Activated T-helper 2 cell treated with anti-CD3 and anti-CD28 coated beads, Interferon-gamma antibody, Interleukin-2, Interleukin-4, amounts not matched to agents 10 μg/mL and 5 μg/mL and 100 μg/mL, durations not matched to agents 14 hours and 24 hours and 36 hours (primary cell): ENCODE results near the gene ZSWIM3. TPM values are rescaled to one million over a fixed set of nuclear protein-coding genes. Genes with fewer than 3 reads are reported as not detected.
A peak's percentile ranks its signal among the peaks of the same experiment; 100 is the strongest.

Source experiments
- DNase-seq: peaks from one replicate; pipeline ENCODE4 v3.0.0; 2021; ENCODE audit warnings: low spot score
- H3K27ac Mint-ChIP-seq: one replicate; pipeline ENCODE4 v1.8.0; 2021; ENCODE audit warnings: mixed read lengths
- H3K27me3 Mint-ChIP-seq: one replicate; pipeline ENCODE4 v1.8.0; 2021; ENCODE audit warnings: low read depth, mixed read lengths
- H3K36me3 Mint-ChIP-seq: one replicate; pipeline ENCODE4 v1.8.0; 2021; ENCODE audit warnings: low read depth, mixed read lengths
- H3K4me1 Mint-ChIP-seq: one replicate; pipeline ENCODE4 v1.8.0; 2021; ENCODE audit warnings: low read depth, mixed read lengths
- H3K4me3 Mint-ChIP-seq: one replicate; pipeline ENCODE4 v1.8.0; 2021; ENCODE audit warnings: low read depth, mild to moderate bottlenecking, moderate library complexity, mixed read lengths
- H3K9me3 Mint-ChIP-seq: one replicate; pipeline ENCODE4 v1.8.0; 2021; ENCODE audit warnings: mixed read lengths
- intact Hi-C: fragments of 100-400 bp; cut with micrococcal nuclease; formaldehyde crosslinking; loops from one replicate; pipeline ENCODE4 v1.15.1; 2023
- total RNA-seq: library from RNA; stranded (reverse); gene quantifications from 2 replicates; pipeline ENCODE4 v1.2.3, GENCODE V29; 2022

Gene ZSWIM3
- total RNA-seq, 1 donor from 2014 or later: 6.2 TPM

- no peaks in the 10 kb centered on the region for H3K9me3 Mint-ChIP-seq
- no peaks in the 10 kb centered on the region for H3K36me3 Mint-ChIP-seq
- H3K4me1 Mint-ChIP-seq: peaks cover 7% of the 10 kb centered on the region
- peak overlapping the region; percentile 60 for H3K27ac Mint-ChIP-seq
- H3K27me3 Mint-ChIP-seq: peaks cover 16% of the 10 kb centered on the region
- DNase-seq: no peak
- H3K4me3 Mint-ChIP-seq: peak overlapping the region; percentile 30
- intact Hi-C loops: no loop called here
Measured at GRCh38 chr20:45913116-45913515, 55.7 kb downstream of the ZSWIM3 start.

DNA sequence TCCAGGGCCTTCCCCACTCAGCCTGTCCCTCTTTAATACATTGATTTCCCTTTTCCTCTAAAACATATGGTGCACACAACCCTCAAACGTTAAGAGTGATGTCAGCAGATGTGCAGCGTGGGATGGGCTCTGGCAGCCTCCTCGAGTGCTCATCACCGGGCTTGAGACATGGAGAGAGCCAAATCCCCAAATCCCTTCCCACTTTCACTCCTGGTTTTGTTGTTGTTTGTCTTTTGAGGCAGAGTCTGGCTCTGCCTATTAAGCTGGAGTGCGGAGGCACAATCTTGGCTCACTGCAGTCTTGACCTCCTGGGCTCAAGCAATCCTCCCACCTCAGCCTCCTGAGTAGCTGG lies 60.4 kb downstream of the ZSWIM3 start:
- intact Hi-C loops: no loop called here
- Mint-ChIP-seq H3K4me1 (peaks cover 6% of the 10 kb centered on the region), H3K9me3 (no peaks in the 10 kb centered on the region), H3K27ac (no peak overlapping the region), H3K36me3 (no peaks in the 10 kb centered on the region), H3K27me3 (peaks cover 37% of the 10 kb centered on the region), H3K4me3 (no peak overlapping the region)
- DNase-seq: no peak

DNA sequence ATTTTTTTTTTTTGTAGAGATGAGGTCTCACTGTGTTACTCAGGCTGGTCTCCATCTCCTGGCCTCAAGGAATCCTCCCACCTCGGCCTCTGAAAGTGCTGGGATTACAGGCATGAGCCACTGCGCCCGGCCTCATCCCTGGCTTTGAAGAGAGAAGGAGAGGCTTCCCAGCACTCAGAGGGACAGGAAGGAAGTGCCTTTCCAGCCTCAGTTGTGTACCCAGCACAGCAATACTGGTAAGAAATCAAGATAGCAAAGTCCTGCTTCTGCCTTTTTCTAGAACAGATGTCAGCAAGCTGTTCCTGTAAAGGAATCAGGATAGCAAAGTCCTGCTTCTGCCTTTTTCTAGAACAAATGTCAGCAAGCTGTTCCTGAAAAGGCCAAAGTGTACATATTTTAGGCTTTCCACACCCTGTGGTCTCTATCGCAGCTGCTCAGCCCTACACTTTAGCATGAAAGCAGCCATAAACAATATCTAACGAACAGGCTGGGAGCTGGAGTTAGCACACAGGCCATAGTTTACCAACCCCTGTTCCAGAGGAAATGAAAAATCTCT lies 60.8 kb downstream of the ZSWIM3 start:
- Mint-ChIP-seq H3K4me1 (peaks cover 5% of the 10 kb centered on the region), H3K9me3 (no peaks in the 10 kb centered on the region), H3K36me3 (no peaks in the 10 kb centered on the region), H3K27ac (no peak overlapping the region), H3K27me3 (peaks cover 41% of the 10 kb centered on the region), H3K4me3 (no peak overlapping the region)
- no peak for DNase-seq
- intact Hi-C loops: no loop called here

DNA sequence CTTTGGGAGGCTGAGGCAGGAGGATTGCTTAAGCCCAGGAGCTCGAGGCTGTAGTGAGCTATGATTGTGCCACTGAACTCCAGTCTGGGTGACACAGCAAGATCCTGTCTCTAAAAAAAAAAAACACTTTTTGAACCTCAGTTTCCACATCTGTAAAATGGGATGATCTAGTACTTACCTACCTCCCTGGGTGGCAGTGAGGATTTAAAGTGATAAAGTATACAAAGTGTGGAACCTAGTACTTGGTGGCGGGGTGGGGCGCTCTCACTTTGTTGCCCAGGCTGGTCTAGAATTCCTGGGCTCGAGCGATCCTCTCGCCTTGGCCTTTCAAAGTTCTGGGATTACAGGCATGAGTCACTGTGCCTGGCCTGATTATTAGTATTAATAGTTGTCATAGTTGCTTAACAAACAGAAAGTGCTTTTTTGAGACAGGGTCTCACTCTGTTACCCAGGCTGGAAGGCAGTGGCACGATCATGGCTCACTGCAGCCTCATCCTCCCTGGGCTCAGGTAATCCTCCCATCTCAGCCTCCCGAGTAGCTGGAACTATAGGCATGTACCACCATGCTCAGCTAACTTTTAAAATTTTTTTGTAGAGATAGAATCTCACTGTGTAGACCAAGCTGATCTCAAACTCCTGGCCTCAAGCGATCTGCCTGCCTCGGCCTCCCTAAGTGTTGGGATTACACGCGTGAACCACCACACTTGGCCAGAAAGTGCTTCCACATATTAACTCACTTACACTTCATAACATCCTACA lies 61.5 kb downstream of the ZSWIM3 start:
- intact Hi-C loops: no loop called here
- H3K36me3 Mint-ChIP-seq: no peaks in the 10 kb centered on the region
- no peak overlapping the region for H3K4me3 Mint-ChIP-seq
- DNase-seq: no peak
- no peaks in the 10 kb centered on the region for H3K9me3 Mint-ChIP-seq
- H3K4me1 Mint-ChIP-seq: peaks cover 5% of the 10 kb centered on the region
- no peak overlapping the region for H3K27ac Mint-ChIP-seq
- peaks cover 41% of the 10 kb centered on the region for H3K27me3 Mint-ChIP-seq

GRCh38 chr20:45919542-45920399 lies 62.4 kb downstream of the ZSWIM3 start:
- H3K9me3 Mint-ChIP-seq: no peaks in the 10 kb centered on the region
- peaks cover 5% of the 10 kb centered on the region for H3K4me1 Mint-ChIP-seq
- no peaks in the 10 kb centered on the region for H3K36me3 Mint-ChIP-seq
- H3K4me3 Mint-ChIP-seq: no peak overlapping the region
- no peak for DNase-seq
- H3K27ac Mint-ChIP-seq: no peak overlapping the region
- intact Hi-C loops: no loop called here
- H3K27me3 Mint-ChIP-seq: peaks cover 37% of the 10 kb centered on the region

DNA sequence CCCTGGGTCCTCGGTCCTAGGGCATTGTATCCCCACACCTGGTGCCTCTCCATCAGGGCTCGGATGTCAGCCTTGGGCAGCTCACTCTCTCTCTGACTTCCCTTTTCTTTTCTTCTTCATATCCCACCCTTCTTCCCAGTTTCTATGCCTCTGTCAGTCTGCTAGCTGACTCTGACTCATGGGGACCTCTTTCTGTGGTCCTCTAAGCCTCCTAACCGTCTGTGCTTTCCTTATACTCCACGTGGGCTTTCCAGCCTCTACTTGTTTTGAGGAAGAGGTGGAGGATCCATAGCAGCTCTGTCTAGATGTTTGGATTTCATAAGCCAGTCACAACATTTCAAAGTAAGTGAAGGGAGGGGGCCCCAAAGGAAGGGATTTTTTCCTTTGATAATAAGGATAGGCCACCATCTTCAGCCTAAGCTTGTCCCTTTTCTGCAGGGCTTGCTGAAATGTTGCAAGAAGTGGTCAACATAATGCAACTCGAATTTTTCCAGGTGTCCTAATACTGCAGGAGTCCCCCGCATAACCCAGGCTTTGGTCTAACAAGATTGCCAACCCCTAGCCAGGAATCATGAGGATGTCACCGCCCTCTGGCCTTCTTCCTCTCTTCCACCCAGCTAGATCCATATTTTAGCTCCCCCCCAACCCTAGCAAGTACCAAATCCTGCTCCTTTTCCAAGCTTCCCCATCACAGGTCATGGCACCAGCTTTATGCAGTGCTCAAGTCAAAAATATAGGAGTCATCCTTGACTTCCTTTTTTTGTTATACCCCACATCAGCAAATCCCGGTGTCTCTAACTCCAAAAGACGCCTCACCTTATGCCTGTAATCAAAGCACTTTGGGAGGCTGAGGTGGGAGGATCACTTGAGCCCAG lies 63.3 kb downstream of the ZSWIM3 start:
- no peaks in the 10 kb centered on the region for H3K36me3 Mint-ChIP-seq
- no peaks in the 10 kb centered on the region for H3K9me3 Mint-ChIP-seq
- no peak overlapping the region for H3K27ac Mint-ChIP-seq

DNA sequence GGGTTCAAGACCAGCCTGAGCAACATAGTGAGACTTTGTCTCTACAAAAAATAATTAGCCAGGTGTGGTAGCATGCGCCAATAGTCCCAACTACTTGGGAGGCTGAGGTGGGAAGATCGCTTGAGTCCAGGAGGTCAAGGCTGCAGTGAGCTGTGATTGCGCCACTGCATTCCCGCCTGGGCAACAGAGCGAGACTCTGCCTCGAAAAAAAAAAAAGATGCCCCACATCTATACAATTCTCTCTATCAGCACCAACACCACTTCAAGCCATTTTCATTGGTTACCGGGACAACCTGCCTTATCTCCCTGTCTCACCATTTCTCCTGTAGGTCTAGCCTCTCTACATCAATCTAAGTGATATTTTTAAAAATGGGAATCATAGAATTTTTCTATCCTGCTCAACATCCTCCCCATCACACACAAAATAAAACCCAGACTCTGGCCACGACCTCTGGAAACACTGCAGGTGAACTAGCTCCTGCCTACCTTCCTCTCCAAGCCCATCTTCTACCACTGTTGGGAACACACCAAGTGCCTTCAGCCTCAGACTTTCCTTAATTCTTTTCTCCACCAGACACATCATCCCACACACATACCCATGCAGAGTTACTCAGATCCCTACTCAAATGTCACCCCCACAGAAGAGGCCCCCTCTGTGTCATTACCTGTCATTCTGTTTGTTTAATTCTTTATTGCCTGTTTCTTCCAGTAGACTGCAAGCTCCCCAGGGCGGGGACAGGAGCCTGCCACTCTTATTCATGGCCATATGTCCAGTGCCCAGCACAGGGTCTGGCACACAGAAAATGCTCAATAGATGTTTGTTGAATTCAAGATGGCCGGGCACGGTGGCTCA lies 64.1 kb downstream of the ZSWIM3 start:
- no peak overlapping the region for H3K4me3 Mint-ChIP-seq
- no peak overlapping the region for H3K27ac Mint-ChIP-seq
- H3K36me3 Mint-ChIP-seq: no peaks in the 10 kb centered on the region
- peaks cover 35% of the 10 kb centered on the region for H3K27me3 Mint-ChIP-seq
- DNase-seq: no peak
- peaks cover 5% of the 10 kb centered on the region for H3K4me1 Mint-ChIP-seq
- H3K9me3 Mint-ChIP-seq: no peaks in the 10 kb centered on the region
- intact Hi-C loops: no loop called here

More for the DNA sequence above, 63.3 kb downstream of the ZSWIM3 start:
- Mint-ChIP-seq H3K27me3 (peaks cover 40% of the 10 kb centered on the region), H3K4me1 (peaks cover 5% of the 10 kb centered on the region), H3K4me3 (no peak overlapping the region)
- no peak for DNase-seq
- intact Hi-C loops: no loop called here

DNA sequence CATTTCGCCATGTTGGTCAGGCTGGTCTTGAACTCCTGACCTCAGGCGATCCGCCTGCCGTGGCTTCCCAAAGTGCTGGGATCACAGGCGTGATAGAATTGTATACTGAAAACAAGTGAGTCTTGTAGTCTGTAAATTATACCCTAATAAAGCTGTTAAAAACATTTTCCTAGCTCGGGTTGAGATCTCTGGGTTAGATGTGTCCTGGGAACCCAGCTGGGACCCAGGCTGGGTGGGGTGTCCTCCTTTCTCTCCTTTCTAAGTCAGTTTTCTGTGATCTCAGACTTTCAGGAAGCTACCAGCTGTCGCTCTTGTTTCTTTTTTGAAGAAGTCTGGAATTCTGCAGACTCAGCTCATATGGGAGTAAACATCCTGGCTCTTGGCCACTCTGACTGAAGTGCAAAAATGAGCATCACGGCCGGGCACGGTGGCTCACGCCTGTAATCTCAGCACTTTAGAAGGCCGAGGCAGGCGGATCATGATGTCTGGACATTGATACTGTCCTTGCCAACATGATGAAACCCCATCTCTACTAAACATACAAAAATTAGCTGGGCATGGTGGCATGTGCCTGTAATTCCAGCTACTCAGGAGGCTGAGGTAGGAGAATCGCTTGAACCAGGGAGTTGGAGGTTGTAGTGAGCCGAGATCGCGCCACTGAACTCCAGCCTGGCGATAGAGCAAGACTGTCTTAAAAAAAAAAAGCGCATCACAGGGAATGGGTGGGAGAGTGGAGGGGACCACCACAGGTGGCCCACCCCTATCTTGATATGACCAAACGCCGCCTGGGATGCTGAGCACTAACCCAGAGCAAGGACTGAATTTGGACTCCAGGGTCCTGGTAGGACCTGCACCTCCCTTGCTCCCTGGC lies 67.2 kb downstream of the ZSWIM3 start:
- Mint-ChIP-seq H3K9me3 (no peaks in the 10 kb centered on the region), H3K27ac (no peak overlapping the region)

DNA sequence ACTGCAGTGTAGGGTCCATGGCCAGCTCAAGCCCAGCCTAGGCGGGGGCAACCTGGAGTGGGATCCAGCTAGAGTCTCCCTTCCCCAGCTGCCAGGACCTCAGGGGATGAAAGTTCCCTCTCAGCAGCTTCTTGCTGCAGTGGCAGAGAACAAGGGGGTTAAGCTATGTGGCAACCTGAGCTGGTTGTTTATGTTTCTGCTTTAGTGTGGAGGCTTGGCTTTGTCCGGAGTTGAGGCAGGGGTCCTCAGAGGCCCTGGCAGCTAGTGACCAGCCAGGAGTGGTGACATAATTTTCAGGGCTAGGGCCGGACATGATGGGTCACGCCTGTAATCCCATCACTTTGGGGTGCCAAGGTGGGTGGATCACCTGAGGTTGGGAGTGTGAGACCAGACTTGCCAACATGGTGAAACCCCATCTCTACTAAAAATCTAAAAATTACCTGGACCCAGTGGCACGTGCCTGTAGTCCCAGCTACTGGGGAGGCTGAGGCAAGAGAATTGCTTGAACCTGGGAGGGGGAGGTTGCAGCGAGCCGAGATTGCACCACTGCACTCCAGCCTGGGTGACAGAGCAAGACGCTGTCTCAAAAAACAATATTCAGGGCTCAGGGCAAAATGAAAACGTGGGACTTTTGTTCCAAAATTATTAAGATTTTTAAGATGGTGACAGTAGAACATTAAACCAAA lies 68.5 kb downstream of the ZSWIM3 start:
- Mint-ChIP-seq H3K4me1 (peaks cover 5% of the 10 kb centered on the region), H3K4me3 (no peak overlapping the region), H3K27me3 (peaks cover 18% of the 10 kb centered on the region), H3K36me3 (no peaks in the 10 kb centered on the region), H3K27ac (no peak overlapping the region), H3K9me3 (no peaks in the 10 kb centered on the region)
- intact Hi-C loops: no loop called here
- DNase-seq: no peak

More for the DNA sequence above, 67.2 kb downstream of the ZSWIM3 start:
- intact Hi-C loops: no loop called here
- Mint-ChIP-seq H3K27me3 (peaks cover 26% of the 10 kb centered on the region), H3K36me3 (no peaks in the 10 kb centered on the region), H3K4me1 (peaks cover 5% of the 10 kb centered on the region), H3K4me3 (no peak overlapping the region)
- no peak for DNase-seq

DNA sequence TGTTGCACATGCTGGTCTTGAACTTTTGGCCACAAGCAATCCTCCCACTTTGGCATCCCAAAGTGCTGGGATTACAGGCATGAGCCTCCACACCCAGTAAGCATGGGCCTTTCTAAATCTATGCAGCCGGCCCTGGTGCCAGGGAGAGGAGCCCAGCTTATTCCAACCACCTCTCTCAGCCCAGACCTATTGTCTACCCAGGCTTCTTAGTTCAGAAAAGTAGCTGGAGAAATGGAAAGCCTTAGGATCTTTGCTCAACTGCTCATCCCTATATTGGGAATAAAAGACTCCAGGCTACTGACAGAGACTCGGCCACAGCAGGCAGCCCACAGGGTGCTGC lies 69.3 kb downstream of the ZSWIM3 start:
- peaks cover 2% of the 10 kb centered on the region for H3K4me1 Mint-ChIP-seq
- H3K9me3 Mint-ChIP-seq: no peaks in the 10 kb centered on the region
- intact Hi-C loops: no loop called here
- peaks cover 12% of the 10 kb centered on the region for H3K27me3 Mint-ChIP-seq
- no peak overlapping the region for H3K27ac Mint-ChIP-seq
- no peaks in the 10 kb centered on the region for H3K36me3 Mint-ChIP-seq
- no peak for DNase-seq
- H3K4me3 Mint-ChIP-seq: no peak overlapping the region
